GM23338 (cell line): Measurements from ENCODE around the gene CLUH. TPM values are rescaled to one million over a fixed set of nuclear protein-coding genes. Genes with fewer than 3 reads are reported as not detected.

ENCODE experiments used
- ATAC-seq: fragments of 200-7000 bp; cut with Tn5 transposase; 3 replicates; pipeline ENCODE4 v1.9.1; 2020
- DNase-seq: peaks from one replicate; pipeline ENCODE4 v3.0.0-alpha.2; 2015; ENCODE audit warnings: low spot score
- H2AFZ ChIP-seq: fragments of 200-600 bp; sonication (generic); 2 replicates; pipeline ENCODE4 v1.8.0; 2016; ENCODE audit warnings: antibody characterized with exemption, mild to moderate bottlenecking, moderate library complexity
- H3F3A ChIP-seq: fragments of 200-600 bp; sonication (generic); replicated peaks from 2 replicates; pipeline ENCODE4 v1.8.0; 2017; ENCODE audit warnings: antibody characterized with exemption, mixed run types, low read depth
- H3K27ac ChIP-seq: fragments of 200-600 bp; sonication (generic); 2 replicates; pipeline ENCODE4 v1.6.1; 2016; ENCODE audit warnings: low read depth
- H3K27me3 ChIP-seq: fragments of 200-600 bp; sonication (generic); 2 replicates; pipeline ENCODE4 v1.8.0; 2016; ENCODE audit warnings: mild to moderate bottlenecking, mixed run types, moderate library complexity; ENCODE audit not compliant: insufficient read depth
- H3K36me3 ChIP-seq: fragments of 200-600 bp; sonication (generic); 2 replicates; pipeline ENCODE4 v1.8.0; 2016; ENCODE audit warnings: mild to moderate bottlenecking; ENCODE audit not compliant: insufficient read depth
- H3K4me1 ChIP-seq: fragments of 200-600 bp; sonication (generic); 2 replicates; pipeline ENCODE4 v1.8.0; 2016; ENCODE audit warnings: mild to moderate bottlenecking, moderate library complexity; ENCODE audit not compliant: insufficient read depth
- H3K4me2 ChIP-seq: fragments of 200-600 bp; sonication (generic); 2 replicates; pipeline ENCODE4 v1.7.1; 2017; ENCODE audit warnings: mixed run types
- H3K4me3 ChIP-seq: fragments of 200-600 bp; sonication (generic); 2 replicates; pipeline ENCODE4 v1.6.1; 2016; ENCODE audit warnings: mixed run types
- H3K79me2 ChIP-seq: fragments of 200-600 bp; sonication (generic); replicated peaks from 2 replicates; pipeline ENCODE4 v1.8.0; 2017; ENCODE audit warnings: mild to moderate bottlenecking; ENCODE audit not compliant: insufficient read depth
- H3K9me2 ChIP-seq: fragments of 200-600 bp; sonication (generic); 2 replicates; pipeline ENCODE4 v1.8.0; 2017; ENCODE audit not compliant: insufficient read depth
- H4K20me1 ChIP-seq: fragments of 200-600 bp; sonication (generic); replicated peaks from 2 replicates; pipeline ENCODE4 v1.8.0; 2017; ENCODE audit warnings: mild to moderate bottlenecking; ENCODE audit not compliant: insufficient read depth
- H3K27ac Mint-ChIP-seq: 2 replicates; pipeline ENCODE4 v1.8.0; 2020; ENCODE audit warnings: inconsistent platforms, mild to moderate bottlenecking, moderate library complexity, mixed read lengths
- H3K27me3 Mint-ChIP-seq: 3 replicates; pipeline ENCODE4 v1.8.0; 2022; ENCODE audit warnings: low read depth, mild to moderate bottlenecking, moderate library complexity, mixed read lengths, inconsistent platforms; ENCODE audit not compliant: insufficient read depth, poor library complexity
- H3K36me3 Mint-ChIP-seq: 3 replicates; pipeline ENCODE4 v1.8.0; 2021; ENCODE audit warnings: low read depth, mild to moderate bottlenecking, inconsistent platforms, moderate library complexity, mixed read lengths
- H3K4me1 Mint-ChIP-seq: 3 replicates; pipeline ENCODE4 v1.8.0; 2020; ENCODE audit warnings: mild to moderate bottlenecking, inconsistent platforms, mixed read lengths
- H3K4me3 Mint-ChIP-seq: 3 replicates; pipeline ENCODE4 v1.8.0; 2021; ENCODE audit warnings: moderate library complexity, mild to moderate bottlenecking, inconsistent platforms, mixed read lengths
- H3K9me3 Mint-ChIP-seq: 3 replicates; pipeline ENCODE4 v1.8.0; 2020; ENCODE audit warnings: moderate library complexity, mild to moderate bottlenecking, inconsistent platforms, mixed read lengths
- EZH2 ChIP-seq: fragments of 200-600 bp; sonication (generic); IDR thresholded peaks from one replicate; pipeline ENCODE4 v1.8.0; 2017; ENCODE audit warnings: antibody characterized with exemption, mild to moderate bottlenecking, low read depth; ENCODE audit not compliant: unreplicated experiment
- JUNB ChIP-seq: IDR thresholded peaks from one replicate; pipeline ENCODE4 v1.6.1; 2016; ENCODE audit warnings: antibody characterized with exemption; ENCODE audit not compliant: unreplicated experiment
- NANOG ChIP-seq: IDR thresholded peaks from 2 replicates; pipeline ENCODE4 v1.6.1; 2016; ENCODE audit warnings: antibody characterized with exemption, borderline replicate concordance
- POLR2AphosphoS5 ChIP-seq: IDR thresholded peaks from 2 replicates; pipeline ENCODE4 v1.6.1; 2016; ENCODE audit warnings: antibody characterized with exemption, low read depth
- STAT1 ChIP-seq: IDR thresholded peaks from one replicate; pipeline ENCODE4 v1.6.1; 2016; ENCODE audit warnings: antibody characterized with exemption; ENCODE audit not compliant: unreplicated experiment
- ZNF114 ChIP-seq: fragments of 250-450 bp; sonication (Bioruptor Pico); IDR thresholded peaks from 2 replicates; pipeline ENCODE4 v1.5.0; 2020; ENCODE audit warnings: mild to moderate bottlenecking, moderate library complexity
- polyA plus RNA-seq: library from polyadenylated mRNA; unstranded; fragments of >200 nt; fragmentation: Nextera tagmentation; extraction: Ambion mirVana; gene quantifications from 2 replicates; pipeline ENCODE4 v1.2.1, GENCODE V29; 2016
- total RNA-seq: library from RNA; depleted of rRNA; stranded (reverse); fragments of >200 nt; shearing (Covaris generic); gene quantifications from 2 replicates; pipeline ENCODE4 v1.2.3, GENCODE V29; 2014
- TF ChIP-seq, protein P1 (sequence below): IDR thresholded peaks from one replicate; pipeline ENCODE4 v1.6.1; 2018; ENCODE audit warnings: antibody characterized with exemption; ENCODE audit not compliant: unreplicated experiment
- TF ChIP-seq, protein P2 (sequence below): fragments of 250-450 bp; sonication (Bioruptor Pico); IDR thresholded peaks from 2 replicates; pipeline ENCODE4 v1.5.0; 2020; ENCODE audit warnings: mild to moderate bottlenecking, moderate library complexity
- TF ChIP-seq, protein P3 (sequence below): IDR thresholded peaks from 2 replicates; pipeline ENCODE4 v1.6.1; 2016; ENCODE audit warnings: antibody characterized with exemption

Gene CLUH
- total and polyA plus RNA-seq, 2 experiments from 2014 or later = 23.5 to 90.0 TPM

DNA sequence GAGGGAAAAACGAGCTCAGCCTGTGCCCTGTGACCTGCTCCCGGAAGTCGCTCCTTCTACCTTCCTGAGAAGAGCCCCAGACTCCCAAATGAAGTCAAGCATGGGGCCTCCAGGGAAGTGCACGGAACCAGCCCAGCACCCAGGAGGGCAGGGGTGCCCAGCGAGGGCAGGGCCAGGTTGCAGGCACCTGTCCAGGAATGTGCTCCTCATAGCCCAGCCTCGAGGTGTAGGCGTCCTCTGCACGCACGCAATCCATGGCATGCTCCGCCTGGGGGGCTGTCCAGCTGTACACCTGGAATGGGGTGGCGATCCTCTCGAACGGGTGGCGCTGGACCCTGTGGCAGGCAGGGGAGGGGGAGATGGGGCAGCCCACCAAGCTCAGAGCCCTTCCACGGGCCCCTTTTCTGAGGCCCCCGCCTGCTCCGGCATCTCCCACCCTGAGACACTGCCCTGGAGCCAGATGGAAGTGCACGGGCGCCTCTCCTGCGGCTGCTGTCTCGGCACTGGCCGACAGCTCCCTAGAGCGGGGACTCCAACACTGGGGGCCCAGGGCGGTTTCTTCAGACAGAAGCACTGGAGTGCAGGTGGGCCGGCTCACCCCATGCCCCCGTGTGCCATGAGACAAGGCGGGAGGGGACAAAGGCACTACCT lies 10.9 kb downstream of the CLUH start:
- H3K27ac ChIP-seq = no peak overlapping the region
- no peak overlapping the region for H2AFZ ChIP-seq
- no peak for TF ChIP-seq JUNB
- TF ChIP-seq POLR2AphosphoS5 = no peak
- TF ChIP-seq, protein P1, sequence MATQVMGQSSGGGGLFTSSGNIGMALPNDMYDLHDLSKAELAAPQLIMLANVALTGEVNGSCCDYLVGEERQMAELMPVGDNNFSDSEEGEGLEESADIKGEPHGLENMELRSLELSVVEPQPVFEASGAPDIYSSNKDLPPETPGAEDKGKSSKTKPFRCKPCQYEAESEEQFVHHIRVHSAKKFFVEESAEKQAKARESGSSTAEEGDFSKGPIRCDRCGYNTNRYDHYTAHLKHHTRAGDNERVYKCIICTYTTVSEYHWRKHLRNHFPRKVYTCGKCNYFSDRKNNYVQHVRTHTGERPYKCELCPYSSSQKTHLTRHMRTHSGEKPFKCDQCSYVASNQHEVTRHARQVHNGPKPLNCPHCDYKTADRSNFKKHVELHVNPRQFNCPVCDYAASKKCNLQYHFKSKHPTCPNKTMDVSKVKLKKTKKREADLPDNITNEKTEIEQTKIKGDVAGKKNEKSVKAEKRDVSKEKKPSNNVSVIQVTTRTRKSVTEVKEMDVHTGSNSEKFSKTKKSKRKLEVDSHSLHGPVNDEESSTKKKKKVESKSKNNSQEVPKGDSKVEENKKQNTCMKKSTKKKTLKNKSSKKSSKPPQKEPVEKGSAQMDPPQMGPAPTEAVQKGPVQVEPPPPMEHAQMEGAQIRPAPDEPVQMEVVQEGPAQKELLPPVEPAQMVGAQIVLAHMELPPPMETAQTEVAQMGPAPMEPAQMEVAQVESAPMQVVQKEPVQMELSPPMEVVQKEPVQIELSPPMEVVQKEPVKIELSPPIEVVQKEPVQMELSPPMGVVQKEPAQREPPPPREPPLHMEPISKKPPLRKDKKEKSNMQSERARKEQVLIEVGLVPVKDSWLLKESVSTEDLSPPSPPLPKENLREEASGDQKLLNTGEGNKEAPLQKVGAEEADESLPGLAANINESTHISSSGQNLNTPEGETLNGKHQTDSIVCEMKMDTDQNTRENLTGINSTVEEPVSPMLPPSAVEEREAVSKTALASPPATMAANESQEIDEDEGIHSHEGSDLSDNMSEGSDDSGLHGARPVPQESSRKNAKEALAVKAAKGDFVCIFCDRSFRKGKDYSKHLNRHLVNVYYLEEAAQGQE = no peak
- TF ChIP-seq NANOG = no peak
- TF ChIP-seq EZH2 = no peak
- TF ChIP-seq STAT1 = no peak
- TF ChIP-seq, protein P2, sequence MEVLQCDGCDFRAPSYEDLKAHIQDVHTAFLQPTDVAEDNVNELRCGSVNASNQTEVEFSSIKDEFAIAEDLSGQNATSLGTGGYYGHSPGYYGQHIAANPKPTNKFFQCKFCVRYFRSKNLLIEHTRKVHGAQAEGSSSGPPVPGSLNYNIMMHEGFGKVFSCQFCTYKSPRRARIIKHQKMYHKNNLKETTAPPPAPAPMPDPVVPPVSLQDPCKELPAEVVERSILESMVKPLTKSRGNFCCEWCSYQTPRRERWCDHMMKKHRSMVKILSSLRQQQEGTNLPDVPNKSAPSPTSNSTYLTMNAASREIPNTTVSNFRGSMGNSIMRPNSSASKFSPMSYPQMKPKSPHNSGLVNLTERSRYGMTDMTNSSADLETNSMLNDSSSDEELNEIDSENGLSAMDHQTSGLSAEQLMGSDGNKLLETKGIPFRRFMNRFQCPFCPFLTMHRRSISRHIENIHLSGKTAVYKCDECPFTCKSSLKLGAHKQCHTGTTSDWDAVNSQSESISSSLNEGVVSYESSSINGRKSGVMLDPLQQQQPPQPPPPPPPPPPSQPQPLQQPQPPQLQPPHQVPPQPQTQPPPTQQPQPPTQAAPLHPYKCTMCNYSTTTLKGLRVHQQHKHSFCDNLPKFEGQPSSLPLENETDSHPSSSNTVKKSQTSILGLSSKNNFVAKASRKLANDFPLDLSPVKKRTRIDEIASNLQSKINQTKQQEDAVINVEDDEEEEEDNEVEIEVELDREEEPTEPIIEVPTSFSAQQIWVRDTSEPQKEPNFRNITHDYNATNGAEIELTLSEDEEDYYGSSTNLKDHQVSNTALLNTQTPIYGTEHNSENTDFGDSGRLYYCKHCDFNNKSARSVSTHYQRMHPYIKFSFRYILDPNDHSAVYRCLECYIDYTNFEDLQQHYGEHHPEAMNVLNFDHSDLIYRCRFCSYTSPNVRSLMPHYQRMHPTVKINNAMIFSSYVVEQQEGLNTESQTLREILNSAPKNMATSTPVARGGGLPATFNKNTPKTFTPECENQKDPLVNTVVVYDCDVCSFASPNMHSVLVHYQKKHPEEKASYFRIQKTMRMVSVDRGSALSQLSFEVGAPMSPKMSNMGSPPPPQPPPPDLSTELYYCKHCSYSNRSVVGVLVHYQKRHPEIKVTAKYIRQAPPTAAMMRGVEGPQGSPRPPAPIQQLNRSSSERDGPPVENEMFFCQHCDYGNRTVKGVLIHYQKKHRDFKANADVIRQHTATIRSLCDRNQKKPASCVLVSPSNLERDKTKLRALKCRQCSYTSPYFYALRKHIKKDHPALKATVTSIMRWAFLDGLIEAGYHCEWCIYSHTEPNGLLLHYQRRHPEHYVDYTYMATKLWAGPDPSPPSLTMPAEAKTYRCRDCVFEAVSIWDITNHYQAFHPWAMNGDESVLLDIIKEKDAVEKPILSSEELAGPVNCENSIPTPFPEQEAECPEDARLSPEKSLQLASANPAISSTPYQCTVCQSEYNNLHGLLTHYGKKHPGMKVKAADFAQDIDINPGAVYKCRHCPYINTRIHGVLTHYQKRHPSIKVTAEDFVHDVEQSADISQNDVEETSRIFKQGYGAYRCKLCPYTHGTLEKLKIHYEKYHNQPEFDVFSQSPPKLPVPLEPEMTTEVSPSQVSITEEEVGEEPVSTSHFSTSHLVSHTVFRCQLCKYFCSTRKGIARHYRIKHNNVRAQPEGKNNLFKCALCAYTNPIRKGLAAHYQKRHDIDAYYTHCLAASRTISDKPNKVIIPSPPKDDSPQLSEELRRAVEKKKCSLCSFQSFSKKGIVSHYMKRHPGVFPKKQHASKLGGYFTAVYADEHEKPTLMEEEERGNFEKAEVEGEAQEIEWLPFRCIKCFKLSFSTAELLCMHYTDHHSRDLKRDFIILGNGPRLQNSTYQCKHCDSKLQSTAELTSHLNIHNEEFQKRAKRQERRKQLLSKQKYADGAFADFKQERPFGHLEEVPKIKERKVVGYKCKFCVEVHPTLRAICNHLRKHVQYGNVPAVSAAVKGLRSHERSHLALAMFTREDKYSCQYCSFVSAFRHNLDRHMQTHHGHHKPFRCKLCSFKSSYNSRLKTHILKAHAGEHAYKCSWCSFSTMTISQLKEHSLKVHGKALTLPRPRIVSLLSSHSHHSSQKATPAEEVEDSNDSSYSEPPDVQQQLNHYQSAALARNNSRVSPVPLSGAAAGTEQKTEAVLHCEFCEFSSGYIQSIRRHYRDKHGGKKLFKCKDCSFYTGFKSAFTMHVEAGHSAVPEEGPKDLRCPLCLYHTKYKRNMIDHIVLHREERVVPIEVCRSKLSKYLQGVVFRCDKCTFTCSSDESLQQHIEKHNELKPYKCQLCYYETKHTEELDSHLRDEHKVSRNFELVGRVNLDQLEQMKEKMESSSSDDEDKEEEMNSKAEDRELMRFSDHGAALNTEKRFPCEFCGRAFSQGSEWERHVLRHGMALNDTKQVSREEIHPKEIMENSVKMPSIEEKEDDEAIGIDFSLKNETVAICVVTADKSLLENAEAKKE (CRISPR knock-in tag) = no peak
- TF ChIP-seq, protein P3, sequence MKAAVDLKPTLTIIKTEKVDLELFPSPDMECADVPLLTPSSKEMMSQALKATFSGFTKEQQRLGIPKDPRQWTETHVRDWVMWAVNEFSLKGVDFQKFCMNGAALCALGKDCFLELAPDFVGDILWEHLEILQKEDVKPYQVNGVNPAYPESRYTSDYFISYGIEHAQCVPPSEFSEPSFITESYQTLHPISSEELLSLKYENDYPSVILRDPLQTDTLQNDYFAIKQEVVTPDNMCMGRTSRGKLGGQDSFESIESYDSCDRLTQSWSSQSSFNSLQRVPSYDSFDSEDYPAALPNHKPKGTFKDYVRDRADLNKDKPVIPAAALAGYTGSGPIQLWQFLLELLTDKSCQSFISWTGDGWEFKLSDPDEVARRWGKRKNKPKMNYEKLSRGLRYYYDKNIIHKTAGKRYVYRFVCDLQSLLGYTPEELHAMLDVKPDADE = no peak
- no peak for TF ChIP-seq ZNF114 (CRISPR knock-in tag)
- H3F3A ChIP-seq = no peaks in the 10 kb centered on the region
- no peak overlapping the region for H3K4me3 ChIP-seq
- peaks cover 4% of the 10 kb centered on the region for H3K79me2 ChIP-seq
- Mint-ChIP-seq H3K4me3 (no peak overlapping the region), H3K9me3 (no peaks in the 10 kb centered on the region), H3K36me3 (peaks cover 48% of the 10 kb centered on the region; the same call in 2 of the 3 replicates), H3K27me3 (peaks cover 6% of the 10 kb centered on the region), H3K4me1 (peaks cover 11% of the 10 kb centered on the region), H3K27ac (no peak overlapping the region)
- ATAC-seq = no peak
- peaks cover 4% of the 10 kb centered on the region for H4K20me1 ChIP-seq
- no peak overlapping the region for H3K4me2 ChIP-seq
- no peak for DNase-seq
- no peaks in the 10 kb centered on the region for H3K9me2 ChIP-seq
- H3K27me3 ChIP-seq = no peaks in the 10 kb centered on the region
- no peaks in the 10 kb centered on the region for H3K36me3 ChIP-seq
- H3K4me1 ChIP-seq = no peaks in the 10 kb centered on the region
